Activated CD8-positive, alpha-beta memory T cell treated with anti-CD3 and anti-CD28 coated beads for 48 hours (primary cell): ENCODE results near the gene CEP170B.
"Not testable (repeated sequence)": the region's sequence is repeated elsewhere in the genome, so short reads cannot be mapped to it uniquely, and the experiment has no call there.

Experiments
- DNase-seq, 3 experiments: peaks; one replicate each; pipeline ENCODE4 v3.0.0-alpha.2; 2020; ENCODE audit warnings: low read depth in 2 of 3, low spot score in 2 of 3

Gene CEP170B

DNA sequence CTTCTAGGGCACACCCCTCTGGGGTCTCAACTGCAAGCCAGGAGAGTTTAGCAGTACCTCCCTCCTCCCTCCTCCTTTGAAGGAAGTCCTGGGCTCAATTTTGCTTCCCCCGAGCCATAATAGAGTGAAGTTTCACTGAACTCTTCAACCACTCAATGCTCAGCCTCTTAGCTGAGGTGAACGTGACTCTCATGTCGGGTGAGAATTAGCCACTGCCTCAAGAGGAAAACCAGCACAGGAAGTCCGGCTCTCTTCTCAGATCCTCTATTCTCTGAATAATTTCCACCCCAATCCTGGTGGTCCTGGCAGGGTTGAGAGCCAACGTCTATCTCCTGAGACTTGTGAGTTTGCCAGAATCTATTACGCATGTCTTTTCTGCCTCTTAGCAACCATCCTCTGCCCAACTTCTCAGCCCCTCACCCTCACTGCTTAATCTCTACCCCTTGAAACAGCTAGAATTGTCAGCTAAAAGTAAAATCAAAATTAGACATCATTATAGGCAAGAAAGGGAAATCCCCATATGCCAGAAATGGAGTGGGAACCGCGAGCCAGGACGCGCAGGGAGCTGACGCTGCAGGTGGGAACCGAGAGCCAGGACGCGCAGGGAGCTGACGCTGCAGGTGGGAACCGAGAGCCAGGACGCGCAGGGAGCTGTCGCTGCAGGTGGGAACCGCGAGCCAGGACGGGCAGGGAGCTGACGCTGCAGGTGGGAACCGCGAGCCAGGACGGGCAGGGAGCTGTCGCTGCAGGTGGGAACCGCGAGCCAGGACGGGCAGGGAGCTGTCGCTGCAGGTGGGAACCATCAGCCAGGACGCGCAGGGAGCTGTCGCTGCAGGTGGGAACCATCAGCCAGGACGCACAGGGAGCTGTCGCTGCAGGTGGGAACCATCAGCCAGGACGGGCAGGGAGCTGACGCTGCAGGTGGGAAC is 39.8 kb downstream of the CEP170B start:
- not testable (repeated sequence) for DNase-seq

DNA sequence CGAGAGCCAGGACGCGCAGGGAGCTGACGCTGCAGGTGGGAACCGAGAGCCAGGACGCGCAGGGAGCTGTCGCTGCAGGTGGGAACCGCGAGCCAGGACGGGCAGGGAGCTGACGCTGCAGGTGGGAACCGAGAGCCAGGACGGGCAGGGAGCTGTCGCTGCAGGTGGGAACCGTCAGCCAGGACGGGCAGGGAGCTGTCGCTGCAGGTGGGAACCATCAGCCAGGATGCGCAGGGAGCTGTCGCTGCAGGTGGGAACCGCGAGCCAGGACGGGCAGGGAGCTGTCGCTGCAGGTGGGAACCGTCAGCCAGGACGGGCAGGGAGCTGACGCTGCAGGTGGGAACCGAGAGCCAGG is 40.5 kb downstream of the CEP170B start:
- DNase-seq, result not testable (repeated sequence)

DNA sequence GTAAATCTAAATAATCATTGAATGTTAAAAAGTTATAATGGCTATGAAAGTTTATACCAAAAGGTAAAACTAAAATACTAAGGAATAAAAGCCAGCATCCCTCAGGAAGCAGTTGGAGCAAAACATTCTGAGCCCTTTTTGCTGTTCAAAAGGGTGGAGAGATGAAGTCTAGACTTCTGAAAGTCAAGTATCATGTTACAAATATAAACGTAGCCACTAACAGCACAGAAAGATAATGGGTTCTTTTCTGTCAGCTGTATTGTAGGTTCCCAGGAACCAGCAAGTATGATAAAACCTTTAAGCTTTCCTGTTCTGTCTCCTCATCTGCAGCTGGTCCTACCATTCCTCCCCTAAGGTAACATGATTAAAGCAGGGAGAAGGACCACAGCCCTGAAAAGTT is 43.2 kb downstream of the CEP170B start:
- no peak for DNase-seq

DNA sequence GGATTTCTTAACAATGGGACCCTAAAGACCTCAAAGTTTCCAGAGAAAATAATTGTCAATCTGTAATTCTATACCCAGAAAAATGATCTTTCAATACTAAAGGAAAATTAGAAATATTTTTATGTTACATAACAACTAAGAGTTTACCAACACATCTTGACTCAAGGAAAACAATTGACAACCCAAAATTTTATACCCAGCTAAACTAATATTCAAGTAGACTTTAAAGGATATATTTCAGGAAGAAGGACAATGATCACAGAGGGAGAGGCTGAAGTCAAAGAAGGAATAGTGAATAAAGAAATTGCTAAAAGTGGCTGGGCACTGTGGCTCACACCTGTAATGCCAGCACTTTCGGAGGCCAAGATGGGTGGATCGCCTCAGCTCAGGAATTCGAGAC is 47.0 kb downstream of the CEP170B start:
- DNase-seq, result no peak

DNA sequence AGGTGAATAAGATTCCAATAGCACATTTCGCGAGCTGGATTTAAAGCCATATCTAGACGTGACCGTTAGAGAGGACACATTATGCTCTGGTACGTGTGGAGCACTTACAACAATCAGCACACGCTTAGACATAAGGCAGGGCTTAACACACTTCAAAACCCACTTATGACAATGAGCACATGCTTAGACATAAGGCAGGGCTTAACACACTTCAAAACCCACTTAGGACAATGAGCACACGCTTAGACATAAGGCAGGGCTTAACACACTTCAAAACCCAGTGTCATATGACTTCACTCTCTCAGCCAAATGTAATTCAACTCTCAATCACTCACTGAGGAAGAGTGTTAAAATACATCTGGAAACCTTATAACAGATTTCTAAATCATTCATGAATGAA is 48.4 kb downstream of the CEP170B start:
- DNase-seq, result no peak

DNA sequence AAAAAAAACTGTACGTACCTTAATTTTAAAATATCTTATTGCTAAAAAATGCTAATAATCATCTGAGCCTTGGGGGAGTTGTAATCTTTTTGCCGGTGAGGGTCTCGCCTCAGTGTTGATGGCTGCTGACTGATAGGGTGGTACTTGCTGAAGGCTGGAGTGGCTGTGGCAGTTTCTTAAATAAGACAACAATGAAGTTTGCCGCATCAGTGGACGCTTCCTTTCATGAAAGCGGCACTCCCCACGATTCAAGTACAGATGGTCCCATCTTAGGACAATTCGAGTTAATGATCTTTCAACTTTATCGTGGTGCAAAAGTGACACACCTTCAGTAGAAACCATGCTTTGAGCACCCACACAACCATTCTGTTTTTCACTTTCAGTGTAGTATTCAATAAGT is 52.0 kb downstream of the CEP170B start:
- no peak for DNase-seq

DNA sequence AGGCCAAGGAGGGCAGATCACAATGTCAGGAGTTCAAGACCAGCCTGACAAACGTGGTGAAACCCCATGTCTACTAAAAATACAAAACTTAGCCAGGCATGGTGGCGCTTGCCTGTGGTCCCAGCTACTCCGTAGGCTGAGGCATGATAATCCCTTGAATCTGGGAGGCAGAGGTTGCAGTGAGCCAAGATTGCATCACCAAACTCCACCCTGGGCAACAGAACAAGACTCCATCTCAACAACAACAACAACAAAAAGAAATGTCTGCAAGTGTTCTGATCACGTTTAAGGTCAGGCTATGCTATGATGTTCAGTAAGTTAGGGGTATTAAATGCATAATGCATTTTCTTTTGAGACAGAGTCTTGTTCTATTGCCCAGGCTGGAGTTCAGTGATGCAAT is 52.9 kb downstream of the CEP170B start:
- DNase-seq, result no peak

DNA sequence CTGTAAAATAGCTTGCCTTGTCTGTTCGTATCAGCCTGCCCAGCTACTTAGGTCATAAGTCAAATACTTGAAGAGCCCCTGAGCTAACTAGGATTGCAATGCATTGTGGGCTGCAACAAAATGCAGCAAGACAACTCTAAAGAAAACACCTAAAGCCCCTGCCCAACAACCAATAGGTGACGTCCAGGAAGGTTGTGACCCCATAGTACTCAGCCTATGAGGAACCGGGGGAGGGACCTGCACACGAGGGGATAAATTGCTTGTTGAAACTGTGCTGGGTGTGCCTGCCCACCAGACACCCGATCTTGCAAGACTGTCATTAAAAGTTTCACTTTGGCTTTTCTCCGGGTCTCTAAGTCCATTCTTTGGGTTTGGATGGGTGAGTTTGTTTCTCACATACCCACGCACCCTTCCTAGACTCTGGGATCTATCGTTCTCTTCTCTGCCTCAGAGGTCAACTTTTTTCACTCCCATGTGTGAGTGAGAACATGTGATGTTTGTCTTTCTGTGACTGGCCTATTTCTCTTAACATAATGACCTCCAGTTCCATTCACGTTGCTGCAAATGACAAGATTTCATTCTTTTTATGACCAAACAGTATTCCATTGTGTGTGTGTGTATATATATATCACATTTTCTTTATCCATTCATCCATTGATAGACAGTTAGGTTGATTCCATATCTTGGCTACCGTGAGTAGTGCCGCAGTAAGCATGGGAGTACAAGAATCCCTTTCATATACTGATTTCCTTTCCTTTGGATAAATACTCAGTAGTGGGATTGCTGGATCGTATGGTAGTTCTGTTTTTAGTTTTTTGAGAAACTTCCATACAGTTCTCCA is 54.3 kb downstream of the CEP170B start:
- not testable (repeated sequence) for DNase-seq

DNA sequence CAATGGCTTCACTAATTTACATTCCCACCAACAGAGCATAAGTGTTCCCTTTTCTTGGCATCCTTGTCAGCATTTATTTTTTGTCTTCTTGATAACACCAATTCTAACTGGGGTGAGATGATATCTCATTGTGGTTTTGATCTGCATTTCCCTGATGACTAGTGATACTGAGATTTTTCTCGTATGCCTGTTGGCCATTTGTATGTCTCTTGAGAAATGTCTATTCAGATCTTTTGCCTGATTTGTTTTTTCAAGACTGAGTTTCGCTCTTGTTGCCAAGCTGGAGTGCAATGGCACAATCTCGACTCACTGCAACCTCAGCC is 54.9 kb downstream of the CEP170B start:
- DNase-seq, result no peak

DNA sequence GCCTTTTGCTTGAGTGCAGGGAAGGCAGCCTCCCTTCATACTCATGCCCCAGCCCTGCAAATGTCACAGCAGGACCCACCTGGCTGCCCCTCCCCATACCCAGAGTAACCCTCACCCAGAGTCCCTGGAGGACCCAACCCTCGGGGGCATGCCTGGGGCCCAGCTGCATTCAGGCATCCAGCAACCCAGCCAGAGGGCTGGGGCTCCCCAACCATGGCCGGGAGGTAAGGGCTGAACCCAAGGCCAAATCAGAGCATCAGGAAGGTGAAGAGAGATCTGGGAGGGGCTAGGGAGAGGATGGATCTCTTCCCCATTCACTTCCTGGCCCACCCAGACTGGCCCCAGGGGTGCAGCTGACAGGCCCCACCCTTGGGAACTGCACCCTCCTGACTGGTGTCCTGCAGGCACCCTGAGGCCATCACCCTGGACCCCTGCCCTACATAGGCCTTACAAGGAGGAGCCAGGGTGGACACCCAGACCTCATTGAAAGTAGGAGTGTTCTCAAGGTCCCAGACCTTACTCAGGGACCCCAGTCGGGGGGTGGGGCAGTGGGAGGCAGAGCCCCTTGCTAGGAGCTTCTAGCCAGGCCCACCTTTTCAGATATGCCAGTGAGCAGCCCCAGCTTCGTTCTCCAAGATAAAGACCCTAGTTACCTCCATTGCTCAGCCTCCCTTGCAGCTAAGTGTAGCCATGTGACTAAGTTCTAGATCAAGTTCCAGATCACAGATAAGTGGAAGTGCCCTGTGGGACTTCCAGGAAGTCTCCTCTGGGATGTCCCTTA is 58.8 kb downstream of the CEP170B start:
- DNase-seq, result no peak

DNA sequence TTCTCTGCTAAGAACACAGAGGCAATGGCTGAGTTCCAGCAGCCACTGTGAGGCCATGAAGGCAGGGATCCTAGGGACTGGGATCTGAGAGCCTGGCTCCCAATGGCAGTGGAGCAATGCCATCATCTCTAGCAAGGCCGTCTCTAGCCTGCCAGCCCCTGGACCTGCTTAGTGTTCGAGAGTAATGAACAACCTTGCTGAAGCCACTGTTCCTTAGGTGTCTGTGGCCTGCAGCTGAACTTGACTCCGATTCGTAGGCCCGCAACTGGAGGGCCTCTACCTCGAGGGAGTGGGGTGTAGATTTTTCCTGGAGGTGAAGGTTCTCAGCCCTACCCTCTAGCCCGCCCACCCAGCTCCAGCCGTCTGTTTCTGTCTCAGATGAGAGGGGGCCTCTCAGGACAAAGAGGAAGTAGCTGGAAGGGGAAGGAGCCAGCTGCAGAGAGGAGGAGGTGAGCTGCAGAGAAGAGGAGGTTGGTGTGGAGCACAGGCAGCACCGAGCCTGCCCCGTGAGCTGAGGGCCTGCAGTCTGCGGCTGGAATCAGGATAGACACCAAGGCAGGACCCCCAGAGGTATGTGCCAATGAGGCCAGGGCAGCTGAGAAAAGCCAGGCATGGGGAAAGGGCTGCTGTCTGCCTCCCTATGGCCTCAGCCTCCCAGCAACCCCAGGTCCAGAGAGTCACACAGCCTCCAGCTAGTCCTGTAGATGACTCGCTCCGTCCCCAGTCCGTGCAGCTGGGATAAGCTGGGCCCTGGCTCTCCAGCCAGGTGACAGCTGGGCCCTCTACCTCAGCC is 59.5 kb downstream of the CEP170B start, which contains the start of gene PLD4:
PLD4 (plus strand) TSS at position 459 of the 793 bp plus-strand sequence. CDS start 2,262 bp downstream, outside the sequence.
- DNase-seq, result no peak

DNA sequence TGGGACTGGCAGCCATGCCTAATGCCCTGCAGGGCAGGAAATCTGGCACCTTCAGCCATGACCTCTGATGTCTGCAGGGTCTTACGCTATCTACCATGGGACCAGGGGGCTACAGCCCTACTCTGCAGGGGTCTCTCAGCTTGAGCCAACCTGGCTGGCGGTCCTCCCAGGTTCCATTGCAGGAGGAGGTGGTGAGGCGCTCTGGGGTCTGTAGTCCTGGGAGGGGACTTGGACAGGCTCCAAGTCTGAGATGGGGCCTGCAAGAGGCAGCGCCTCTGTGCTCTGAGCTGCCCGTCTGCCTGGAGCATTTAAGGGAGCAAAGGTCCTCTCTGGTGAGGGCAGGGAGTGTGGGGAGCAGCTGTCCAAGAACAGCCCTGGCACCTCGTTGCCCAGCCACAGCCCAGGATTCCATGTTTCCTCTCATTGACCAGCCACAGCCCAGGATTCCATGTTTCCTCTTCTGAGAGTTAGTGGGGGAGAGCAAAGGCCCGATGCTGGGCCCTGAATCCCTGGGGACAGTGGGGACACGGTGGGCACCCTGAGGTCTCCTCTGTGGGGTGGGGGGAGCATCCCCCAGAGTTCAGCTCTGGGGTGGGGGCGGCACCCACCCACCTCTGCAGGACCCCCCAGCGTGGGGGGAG is 60.3 kb downstream of the CEP170B start:
- no peak for DNase-seq

DNA sequence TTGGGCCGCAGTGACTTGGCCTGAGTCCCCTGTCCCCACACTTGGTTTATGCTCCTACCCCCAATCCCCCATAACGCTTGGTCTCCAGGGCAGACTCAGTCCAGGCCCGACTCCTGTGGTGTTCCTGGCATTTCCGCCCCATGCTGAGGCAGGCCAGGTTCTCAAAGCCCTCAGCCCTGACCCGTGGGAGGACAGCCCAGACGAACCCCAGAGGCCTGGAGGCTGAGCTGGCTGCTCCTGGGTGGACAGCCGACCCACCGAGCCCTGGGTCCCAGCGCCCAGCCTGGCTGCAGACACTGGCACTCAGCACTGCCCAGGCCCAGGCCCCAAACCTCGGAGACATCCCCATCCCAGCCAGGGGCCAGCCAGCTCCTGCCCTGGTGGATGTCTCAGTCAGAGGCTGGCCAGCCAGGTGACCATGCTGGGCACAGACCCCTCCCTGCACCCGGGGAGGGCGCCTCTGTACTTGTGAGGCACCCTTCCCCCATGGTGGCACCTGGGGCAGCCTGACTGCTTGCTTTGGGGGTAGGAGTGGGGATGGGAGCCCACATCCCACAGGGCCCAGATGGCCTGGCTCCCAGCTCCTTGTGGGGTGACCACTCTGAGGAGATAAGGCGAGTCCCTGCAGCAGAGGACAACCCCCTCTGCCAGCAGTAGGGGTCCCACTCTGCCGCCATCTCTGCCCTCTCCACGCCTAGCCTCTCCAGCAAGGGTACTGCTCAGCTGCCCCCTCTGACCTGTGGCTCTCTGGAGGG is 61.0 kb downstream of the CEP170B start:
- no peak for DNase-seq

DNA sequence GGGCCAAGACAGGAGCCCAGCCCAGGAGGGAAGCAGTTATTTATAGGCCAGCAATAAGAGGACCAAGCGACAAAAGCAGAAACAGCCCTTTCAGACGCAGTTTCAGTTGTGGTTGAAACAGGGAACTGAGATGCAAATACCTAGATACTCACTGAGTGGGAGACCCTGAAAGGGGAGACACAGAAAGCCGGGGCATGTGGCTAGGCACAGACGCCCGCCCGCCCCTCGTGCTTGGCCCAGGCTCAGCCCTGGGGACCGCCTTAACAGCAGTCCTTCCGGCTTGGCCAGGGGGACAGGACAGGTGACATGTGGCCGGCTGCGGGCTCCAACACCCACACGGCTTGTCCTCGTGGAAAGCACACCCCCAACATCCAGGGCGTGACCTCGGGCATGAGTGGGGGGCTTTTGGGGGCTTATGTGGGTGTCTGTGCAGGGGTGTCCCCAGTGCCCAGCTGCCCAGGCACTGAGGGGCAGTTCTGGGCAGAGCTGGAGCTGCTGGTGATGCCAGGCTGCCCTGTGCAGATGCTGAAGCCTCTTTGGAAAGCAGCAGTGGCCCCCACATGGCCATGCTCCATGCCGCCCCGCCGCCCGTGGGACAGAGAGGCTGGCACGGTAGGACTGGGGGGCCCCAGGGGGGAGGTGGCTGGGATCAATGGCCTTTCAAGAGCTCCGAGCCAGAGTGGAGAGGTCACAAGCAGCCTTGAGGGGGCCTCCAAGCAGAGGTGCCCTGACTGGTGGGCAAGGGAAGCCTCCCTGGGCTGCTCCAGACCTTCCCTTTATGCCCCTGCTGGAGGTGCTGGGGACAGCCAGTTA is 61.8 kb downstream of the CEP170B start:
- DNase-seq, result peak in 1 of 3 experiments; percentile 16

DNA sequence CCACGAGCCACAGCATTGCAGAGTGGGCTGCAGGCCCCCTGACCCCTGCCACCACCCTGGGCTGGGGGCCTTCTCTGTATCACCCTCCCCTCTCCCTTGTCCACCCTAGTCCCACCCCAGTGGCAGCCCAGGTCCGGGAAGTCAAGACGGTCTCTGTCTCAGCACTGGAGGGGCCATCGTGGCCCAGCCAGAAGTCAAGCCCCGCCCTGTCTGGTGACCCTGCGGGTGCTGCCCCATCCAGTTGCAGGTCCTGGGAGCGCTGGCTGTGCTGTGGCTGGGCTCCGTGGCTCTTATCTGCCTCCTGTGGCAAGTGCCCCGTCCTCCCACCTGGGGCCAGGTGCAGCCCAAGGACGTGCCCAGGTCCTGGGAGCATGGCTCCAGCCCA is 62.4 kb downstream of the CEP170B start:
- DNase-seq, result no peak

DNA sequence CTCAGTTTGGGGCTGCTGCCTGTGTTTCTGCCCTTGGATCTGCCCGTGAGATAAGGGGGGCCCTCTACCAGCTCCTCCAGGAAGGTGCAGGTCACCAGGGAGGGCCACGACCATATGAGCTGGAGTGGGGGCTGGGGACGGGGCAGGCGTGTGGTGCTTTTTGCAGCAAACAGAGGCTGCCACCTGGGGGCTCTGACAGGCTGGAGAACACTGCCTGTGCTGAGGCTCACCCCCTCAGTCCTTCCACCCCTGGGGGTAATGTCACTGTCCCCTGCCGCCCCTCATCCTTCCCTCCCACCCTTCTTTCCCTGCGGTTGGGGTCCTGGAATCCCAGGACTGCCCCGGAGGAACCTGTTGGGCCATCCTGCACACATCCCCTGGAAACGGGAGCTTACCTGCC is 62.8 kb downstream of the CEP170B start:
- no peak for DNase-seq

DNA sequence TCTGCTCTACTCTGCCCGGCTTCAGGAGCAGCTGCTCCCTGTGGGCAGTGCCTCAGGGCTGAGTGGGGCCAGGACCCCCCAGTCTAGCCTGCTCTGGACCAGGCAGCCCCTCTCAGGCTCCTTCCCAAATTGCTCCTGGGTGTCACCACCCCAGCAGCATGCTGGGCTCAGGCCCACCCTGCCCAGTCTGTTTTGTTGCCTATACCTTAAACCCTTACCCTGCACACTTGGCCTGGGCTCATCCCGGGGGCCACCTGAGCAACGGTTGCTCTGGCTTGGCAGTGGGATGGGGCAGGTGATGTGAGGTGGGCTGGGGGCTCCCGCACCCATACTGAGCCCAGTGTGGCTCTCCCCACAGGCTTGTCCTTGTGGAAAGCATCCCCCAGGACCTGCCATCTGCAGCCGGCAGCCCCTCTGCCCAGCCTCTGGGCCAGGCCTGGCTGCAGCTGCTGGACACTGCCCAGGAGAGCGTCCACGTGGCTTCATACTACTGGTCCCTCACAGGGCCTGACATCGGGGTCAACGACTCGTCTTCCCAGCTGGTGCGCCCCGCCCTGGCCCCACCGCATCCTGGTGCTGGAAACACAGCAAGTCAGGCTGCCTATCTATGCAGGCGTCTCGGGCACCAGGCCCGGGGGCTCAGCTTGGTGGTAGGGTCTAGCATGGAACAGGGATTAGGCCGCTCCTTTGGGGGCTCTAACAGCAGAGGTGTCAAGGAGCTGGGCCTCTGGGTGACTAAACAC is 63.5 kb downstream of the CEP170B start:
- no peak for DNase-seq
